ENCODE data around the gene CDK6.

The CDK6 gene

GRCh38 chr7:92845736-92846135, 9.4 kb upstream of the CDK6 start:
- DNase-seq (ENCODE audit: low spot score) = no peak

GRCh38 chr7:92843781-92844180, 7.4 kb upstream of the CDK6 start:
- no peak for DNase-seq (ENCODE audit: low spot score)

- no peak for DNase-seq (ENCODE audit: low spot score)
These were observed 6.8 kb upstream of the CDK6 start for GRCh38 chr7:92843034-92843760.

GRCh38 chr7:92841192-92841591, 4.8 kb upstream of the CDK6 start:
- no peak for DNase-seq (ENCODE audit: low spot score)

GRCh38 chr7:92840316-92840715, 3.9 kb upstream of the CDK6 start:
- DNase-seq (ENCODE audit: low spot score) = no peak

GRCh38 chr7:92839901-92840300, 3.5 kb upstream of the CDK6 start:
- no peak for DNase-seq (ENCODE audit: low spot score)

- DNase-seq (ENCODE audit: low spot score) = no peak
These were observed 2.6 kb upstream of the CDK6 start for GRCh38 chr7:92838934-92839333.

GRCh38 chr7:92837000-92837749, 802 bp upstream of the CDK6 start:
- DNase-seq (ENCODE audit: low spot score) = peak; percentile 55

GRCh38 chr7:92835851-92836488, 403 bp downstream of the CDK6 start:
- peak; percentile 80 for DNase-seq (ENCODE audit: low spot score)

GRCh38 chr7:92835261-92835850, 1.0 kb downstream of the CDK6 start:
- DNase-seq (ENCODE audit: low spot score) = peak; percentile 93

GRCh38 chr7:92834507-92835260, 1.7 kb downstream of the CDK6 start:
- no peak for DNase-seq (ENCODE audit: low spot score)

- DNase-seq (ENCODE audit: low spot score) = peak; percentile 87
These were observed 2.4 kb downstream of the CDK6 start for GRCh38 chr7:92833766-92834506.

- peak; percentile 96 for DNase-seq (ENCODE audit: low spot score)
These were observed 3.2 kb downstream of the CDK6 start for GRCh38 chr7:92833024-92833765.

- no peak for DNase-seq (ENCODE audit: low spot score)
These were observed 3.8 kb downstream of the CDK6 start for GRCh38 chr7:92832534-92833023.

GRCh38 chr7:92831716-92832533, 4.4 kb downstream of the CDK6 start:
- no peak for DNase-seq (ENCODE audit: low spot score)

- no peak for DNase-seq (ENCODE audit: low spot score)
These were observed 5.8 kb downstream of the CDK6 start for GRCh38 chr7:92830532-92831110.

- no peak for DNase-seq (ENCODE audit: low spot score)
These were observed 6.3 kb downstream of the CDK6 start for GRCh38 chr7:92830027-92830426.

GRCh38 chr7:92827464-92828120, 8.8 kb downstream of the CDK6 start:
- DNase-seq (ENCODE audit: low spot score) = no peak
